ENCODE data around the gene FNBP1. TPM values are rescaled to one million over a fixed set of nuclear protein-coding genes. Genes with fewer than 3 reads are reported as not detected.

FNBP1 gene
- total RNA-seq, 1 experiment from 2014 or later: 36.5 TPM

- Histone ChIP-seq H3K79me2 (ENCODE audit: insufficient read depth, low read length) (no peaks in the 10 kb centered on the region; the same call in 1 of the 2 replicates), H4K20me1 (ENCODE audit: control insufficient read depth, insufficient read depth, insufficient read length) (no peaks in the 10 kb centered on the region), H3K4ac (ENCODE audit: low read depth, low read length) (no peak overlapping the region), H4K8ac (replicated peaks; ENCODE audit: insufficient read length, low read depth, low read length) (no peak overlapping the region), H3K9ac (ENCODE audit: extremely low read depth, insufficient read length, low read length) (no peak overlapping the region), H2BK12ac (ENCODE audit: insufficient read length, low read depth, low read length) (no peak overlapping the region), H3K23me2 (ENCODE audit: insufficient read length, low read depth, low read length, poor library complexity, severe bottlenecking) (no peaks in the 10 kb centered on the region), H3K56ac (ENCODE audit: insufficient read length, low read depth, low read length) (no peak overlapping the region), H3K14ac (ENCODE audit: insufficient read depth, low read length) (no peak overlapping the region), H3K79me1 (ENCODE audit: insufficient read depth, low read depth, low read length, poor library complexity, severe bottlenecking) (no peaks in the 10 kb centered on the region), H2AFZ (ENCODE audit: low read length) (no peak overlapping the region), H3K27me3 (ENCODE audit: insufficient read depth, low read length) (no peaks in the 10 kb centered on the region), H4K5ac (ENCODE audit: insufficient read length, low read depth, low read length) (no peak overlapping the region), H2BK5ac (ENCODE audit: insufficient read length, low read length) (no peak overlapping the region), H2BK120ac (ENCODE audit: low read depth, low read length, poor library complexity, severe bottlenecking) (no peak overlapping the region), H3K18ac (ENCODE audit: insufficient read length, low read depth, low read length) (no peak overlapping the region), H3K27ac (ENCODE audit: insufficient read length, low read depth, low read length) (no peak overlapping the region), H3K4me1 (ENCODE audit: insufficient read depth, low read length) (no peaks in the 10 kb centered on the region; the same call in 1 of the 2 replicates), H2AK5ac (ENCODE audit: insufficient read length, low read length) (no peak overlapping the region), H3K4me2 (ENCODE audit: insufficient read depth, insufficient read length, low read length) (no peak overlapping the region), H3T11ph (ENCODE audit: low read length) (no peak overlapping the region), H3K9me3 (ENCODE audit: control insufficient read depth, low read depth, low read length) (no peaks in the 10 kb centered on the region), H4K91ac (ENCODE audit: insufficient read length, low read depth, low read length) (no peak overlapping the region), H3K23ac (ENCODE audit: insufficient read length, low read depth, low read length) (no peak overlapping the region), H2BK20ac (ENCODE audit: low read depth, low read length, poor library complexity, severe bottlenecking) (no peak overlapping the region), H2BK15ac (ENCODE audit: low read depth, low read length) (no peak overlapping the region)
- Mint-ChIP-seq H3K4me1 (peaks cover 3 to 8% of the 10 kb centered on the region in 2 experiments; a peak in 2 of 4 replicates), H3K9me3 (no peaks in the 10 kb centered on the region), H3K27me3 (ENCODE audit: low read depth) (no peaks in the 10 kb centered on the region), H3K27ac (no peak overlapping the region; a peak in 1 of 7 replicates), H3K36me3 (ENCODE audit: insufficient read depth in 1 of 3, low read depth in 3 of 3) (no peaks in the 10 kb centered on the region; a peak in 1 of 7 replicates), H3K4me3 (no peak overlapping the region)
- no CpG with 5 or more reads among the region's 5 CpGs for WGBS (ENCODE audit: extremely low coverage, insufficient read length, low lambda C conversion rate)
- TF ChIP-seq CTCF (conservative IDR thresholded peaks at IDR 0.05): no peak
- DNase-seq: no peak
Observed at GRCh38 chr9:130024597-130024994, 18.4 kb downstream of the FNBP1 start.
